K562 (cell line): ENCODE results near the gene MCM7. TPM values are rescaled to one million over a fixed set of nuclear protein-coding genes. Genes with fewer than 3 reads are reported as not detected.

Experiments used
- ATF1 ChIP-seq, 2 experiments: fragments of 450-650 bp in 1 of 2; IDR thresholded peaks; 2 replicates each; pipeline ENCODE4 v1.6.1; 2016; ENCODE audit warnings: missing compliant biosample characterization in 1 of 2, missing genetic modification characterization in 1 of 2
- BCLAF1 ChIP-seq, 2 experiments: fragments of 450-650 bp in 1 of 2; IDR thresholded peaks; 2 replicates each; pipeline ENCODE4 v1.6.1; 2011 to 2017; ENCODE audit warnings: low read depth in 2 of 2, antibody characterized with exemption in 1 of 2, borderline replicate concordance in 1 of 2, low read length in 1 of 2, mild to moderate bottlenecking in 1 of 2, mixed read lengths in 1 of 2; ENCODE audit not compliant: control insufficient read depth in 1 of 2
- BCOR ChIP-seq: fragments of 450-650 bp; IDR thresholded peaks from 2 replicates; pipeline ENCODE4 v1.6.1; 2016
- CREB5 ChIP-seq: fragments of 250-450 bp; sonication (Bioruptor Pico); IDR thresholded peaks from 2 replicates; pipeline ENCODE4 v1.5.0; 2020; ENCODE audit warnings: mild to moderate bottlenecking
- CREM ChIP-seq: IDR thresholded peaks from 2 replicates; pipeline ENCODE4 v1.6.1; 2014; ENCODE audit warnings: antibody characterized with exemption, low read depth
- EP300 ChIP-seq: IDR thresholded peaks from 2 replicates; pipeline ENCODE4 v1.6.1; 2012; ENCODE audit warnings: low read length, improper control_type of control experiment
- ETV6 ChIP-seq, 3 experiments: fragments of 150-350 bp in 1 of 3; sonication (generic) in 1 of 3; formaldehyde crosslinking in 1 of 3; IDR thresholded peaks; 2 replicates each; pipeline versions ENCODE4 v1.6.1 to v1.8.0; 2014 to 2022; ENCODE audit warnings: borderline replicate concordance in 2 of 3, low read depth in 2 of 3, antibody characterized with exemption in 1 of 3, low read length in 1 of 3, mild to moderate bottlenecking in 1 of 3, missing genetic modification reagents in 1 of 3
- MAZ ChIP-seq, 2 experiments: fragments of 450-650 bp in 1 of 2; sonication (generic) in 1 of 2; formaldehyde crosslinking; IDR thresholded peaks in 1 of 2; conservative IDR thresholded peaks in 1 of 2; 2 replicates each; pipeline versions ENCODE4 v1.4.0 to v1.5.0; 2020; ENCODE audit warnings: mild to moderate bottlenecking in 1 of 2, missing genetic modification reagents in 1 of 2
- MBD2 ChIP-seq: sonication (generic); IDR thresholded peaks from 2 replicates; pipeline ENCODE4 v1.6.1; 2016; ENCODE audit warnings: low read depth, borderline replicate concordance
- MCM3 ChIP-seq: fragments of 450-650 bp; IDR thresholded peaks from 2 replicates; pipeline ENCODE4 v1.6.1; 2016
- MLX ChIP-seq, 2 experiments: fragments of 450-650 bp in 1 of 2; sonication (generic) in 1 of 2; formaldehyde crosslinking; conservative IDR thresholded peaks; 2 replicates each; pipeline versions ENCODE4 v1.4.0 to v1.8.1; 2020 to 2022; ENCODE audit warnings: mild to moderate bottlenecking in 1 of 2, missing genetic modification reagents in 1 of 2
- MTA2 ChIP-seq: fragments of 450-650 bp; IDR thresholded peaks from 2 replicates; pipeline ENCODE4 v1.6.1; 2016; ENCODE audit warnings: low read depth
- NFE2L1 ChIP-seq: fragments of 450-650 bp; IDR thresholded peaks from 2 replicates; pipeline ENCODE4 v1.6.1; 2016; ENCODE audit warnings: missing genetic modification characterization, low read depth, mild to moderate bottlenecking, missing compliant biosample characterization, moderate library complexity, borderline replicate concordance
- PCBP2 ChIP-seq: fragments of 200-400 bp; formaldehyde crosslinking; IDR thresholded peaks from 2 replicates; pipeline ENCODE4 v1.6.1; 2018; ENCODE audit warnings: low read length, low read depth, mild to moderate bottlenecking, moderate library complexity; ENCODE audit not compliant: poor library complexity, severe bottlenecking
- SIN3A ChIP-seq, 2 experiments: fragments of 150-350 bp in 1 of 2; IDR thresholded peaks; 2 replicates each; pipeline ENCODE4 v1.6.1; 2011 to 2016; ENCODE audit warnings: borderline replicate concordance in 2 of 2, low read depth in 2 of 2, low read length in 2 of 2, mild to moderate bottlenecking in 2 of 2, moderate library complexity in 2 of 2; ENCODE audit not compliant: control insufficient read depth in 1 of 2
- TRIM28 ChIP-seq: fragments of 450-650 bp; IDR thresholded peaks from 2 replicates; pipeline ENCODE4 v1.6.1; 2017
- ZNF143 ChIP-seq: sonication (generic); formaldehyde crosslinking; IDR thresholded peaks from 2 replicates; pipeline ENCODE4 v1.9.0; 2022; ENCODE audit warnings: mild to moderate bottlenecking, missing genetic modification reagents
- ZNF398 ChIP-seq: fragments of 250-450 bp; sonication (Bioruptor Pico); IDR thresholded peaks from 2 replicates; pipeline ENCODE4 v1.8.0; 2021; ENCODE audit warnings: moderate library complexity, mild to moderate bottlenecking, inconsistent platforms
- polyA plus RNA-seq, 8 experiments: library from polyadenylated mRNA; depleted of rRNA in 4 of 8; stranded (reverse) in 5 of 8; unstranded in 3 of 8; fragments of >200 nt; fragmentation: Nextera tagmentation in 2 of 8; fragmentation: Illumina TruSeq in 1 of 8; extraction: Ambion mirVana in 2 of 8; extraction: Trizol in 1 of 8; gene quantifications; 2 replicates each; pipeline versions ENCODE4 v1.2.1 to v1.2.3, GENCODE V29; 2011 to 2014; ENCODE audit warnings: inconsistent platforms in 1 of 8, missing spikeins in 1 of 8
- total RNA-seq, 7 experiments: library from RNA; depleted of rRNA in 6 of 7; stranded (reverse); fragments of >200 nt in 6 of 7; fragmentation: Illumina TruSeq in 2 of 7; extraction: Trizol in 2 of 7; gene quantifications; 2 replicates each; pipeline versions ENCODE4 v1.2.1 to v1.2.3, GENCODE V29; 2011 to 2021; ENCODE audit warnings: low replicate concordance in 1 of 7

The MCM7 gene
- total and polyA plus RNA-seq, 9 of the 15 experiments (the other 6 are each of a cell fraction or from before 2014, with no cell fraction given), result 329 to 856 (median 437) TPM

- no peak for TF ChIP-seq ETV6 (IDR thresholded peaks at IDR 0.05; ENCODE audit: borderline replicate concordance in 1 of 2, low read depth in 2 of 2, low read length in 1 of 2)
- TF ChIP-seq ETV6 (CRISPR knock-in tag; IDR thresholded peaks at IDR 0.05; ENCODE audit: borderline replicate concordance), result no peak
- TF ChIP-seq MBD2, result no peak; the same call in 1 of the 2 replicates
- peak; percentile 62; the same call in 1 of the 2 replicates for TF ChIP-seq EP300
- no peak for TF ChIP-seq PCBP2
- no peak for TF ChIP-seq ATF1 (CRISPR knock-in tag; IDR thresholded peaks at IDR 0.05)
- TF ChIP-seq ATF1 (tag; IDR thresholded peaks at IDR 0.05), result no peak
- no peak for TF ChIP-seq CREB5
- no peak for TF ChIP-seq ZNF143 (CRISPR knock-in tag)
- TF ChIP-seq MLX (CRISPR knock-in tag; conservative IDR thresholded peaks at IDR 0.05), result no peak
- TF ChIP-seq NFE2L1, result no peak
- peak in 1 of 2 experiments; percentile 46; a peak in 1 of 4 replicates for TF ChIP-seq SIN3A (IDR thresholded peaks at IDR 0.05; ENCODE audit: borderline replicate concordance in 2 of 2, control insufficient read depth in 1 of 2, low read depth in 2 of 2, low read length in 2 of 2)
- TF ChIP-seq BCOR, result 0 out of 2 replicates have a peak, but pooled peaks have one; percentile 33
- TF ChIP-seq ZNF398 (CRISPR knock-in tag), result no peak
- no peak for TF ChIP-seq BCLAF1 (IDR thresholded peaks at IDR 0.05; ENCODE audit: borderline replicate concordance in 1 of 2, control insufficient read depth in 1 of 2, low read depth in 2 of 2, low read length in 1 of 2)
- TF ChIP-seq CREM, result no peak
- TF ChIP-seq MCM3, result no peak
- TF ChIP-seq MAZ (CRISPR knock-in tag; conservative IDR thresholded peaks at IDR 0.05 in 1 of 2, IDR thresholded peaks at IDR 0.05 in 1 of 2), result no peak
- peak; percentile 86 for TF ChIP-seq MTA2
- TF ChIP-seq TRIM28, result peak; percentile 31; the same call in 1 of the 2 replicates
Measured at GRCh38 chr7:100061518-100062193, 39.5 kb downstream of the MCM7 start (continued).
